HG03064 (cell line): ENCODE measurements around the gene MAST4.
"Not testable (repeated sequence)": the region's sequence is repeated elsewhere in the genome, so short reads cannot be mapped to it uniquely, and the experiment has no call there.

Experiments
- ATAC-seq: cut with Tn5 transposase; IDR thresholded peaks from one replicate; pipeline ENCODE4 v1.9.1; 2021; ENCODE audit warnings: low read depth; ENCODE audit not compliant: unreplicated experiment

The MAST4 gene

DNA sequence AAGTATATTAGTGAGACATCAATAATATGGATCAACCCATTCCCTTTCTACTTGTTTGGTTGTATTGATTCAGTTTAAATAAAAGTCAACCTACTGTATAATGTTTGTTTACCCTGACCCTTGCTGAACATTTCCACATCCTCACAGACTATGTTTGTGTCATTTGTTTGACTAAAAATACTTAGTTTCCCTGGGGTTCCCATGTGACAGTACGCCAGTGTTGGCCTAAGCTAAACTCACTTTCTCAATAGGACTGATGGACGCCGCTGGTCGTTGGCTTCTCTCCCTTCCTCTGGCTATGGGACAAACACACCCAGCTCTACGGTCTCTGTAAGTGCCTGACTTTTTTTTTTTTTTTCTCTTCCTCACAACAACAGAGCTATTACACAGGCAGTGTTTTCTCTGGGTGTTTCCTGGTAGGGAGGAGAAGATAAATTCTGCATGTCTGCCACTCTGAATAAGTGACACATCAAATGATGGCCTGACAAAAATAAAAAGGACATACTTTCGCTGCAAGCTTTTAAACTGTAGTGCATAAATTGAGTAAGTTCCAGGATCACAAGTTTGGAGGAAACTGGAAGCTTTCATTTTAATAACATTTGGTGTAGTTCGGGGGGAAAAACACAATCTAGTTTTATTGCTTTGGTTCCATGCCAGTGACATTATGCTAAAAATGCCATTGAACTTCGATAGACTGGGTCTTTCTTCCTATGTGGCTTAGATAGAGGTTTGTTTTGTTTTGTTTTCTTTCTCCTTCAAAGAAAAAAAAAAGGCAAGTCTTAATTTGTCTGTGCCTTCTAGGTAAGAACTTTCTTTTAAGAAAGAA lies 499.4 kb downstream of the MAST4 start:
- no peak for ATAC-seq

- ATAC-seq: no peak
Measured at GRCh38 chr5:67098656-67099055, 502.5 kb downstream of the MAST4 start.

DNA sequence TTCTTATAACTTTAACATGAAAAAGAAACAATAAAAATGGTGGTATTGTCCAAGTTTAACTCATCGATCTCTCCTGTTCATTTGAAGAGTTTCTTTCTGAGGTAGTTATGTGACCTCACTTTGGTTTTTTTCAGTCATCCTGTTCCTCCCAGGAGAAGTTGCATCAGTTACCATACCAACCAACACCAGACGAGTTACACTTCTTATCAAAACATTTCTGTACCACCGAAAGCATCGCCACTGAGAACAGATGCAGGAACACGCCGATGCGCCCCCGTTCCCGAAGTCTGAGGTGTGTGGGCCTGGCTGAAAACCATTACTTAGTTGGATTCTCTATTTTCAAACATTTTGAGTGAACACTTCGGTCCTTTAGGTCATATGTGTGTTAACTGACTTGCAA lies 504.1 kb downstream of the MAST4 start:
- ATAC-seq: no peak

DNA sequence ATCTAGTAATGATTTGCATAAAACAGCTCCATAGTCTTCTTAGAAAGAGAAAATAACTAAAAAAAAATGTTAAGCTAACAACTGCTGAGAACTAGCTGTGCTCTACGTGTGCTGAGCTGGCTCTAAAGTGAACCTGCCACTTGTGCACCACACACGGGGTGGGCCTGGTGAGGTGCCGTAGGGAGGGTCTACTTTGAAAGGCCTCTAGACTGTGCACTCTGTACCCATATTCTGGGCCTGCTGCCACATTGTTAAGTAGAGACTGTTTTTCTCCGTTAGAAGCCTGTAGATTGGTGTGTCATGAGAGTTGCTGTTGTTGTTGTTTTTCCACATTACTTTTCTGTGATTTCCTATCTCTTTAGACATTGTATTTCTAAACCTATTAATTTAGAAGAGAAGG lies 506.5 kb downstream of the MAST4 start:
- ATAC-seq: no peak

DNA sequence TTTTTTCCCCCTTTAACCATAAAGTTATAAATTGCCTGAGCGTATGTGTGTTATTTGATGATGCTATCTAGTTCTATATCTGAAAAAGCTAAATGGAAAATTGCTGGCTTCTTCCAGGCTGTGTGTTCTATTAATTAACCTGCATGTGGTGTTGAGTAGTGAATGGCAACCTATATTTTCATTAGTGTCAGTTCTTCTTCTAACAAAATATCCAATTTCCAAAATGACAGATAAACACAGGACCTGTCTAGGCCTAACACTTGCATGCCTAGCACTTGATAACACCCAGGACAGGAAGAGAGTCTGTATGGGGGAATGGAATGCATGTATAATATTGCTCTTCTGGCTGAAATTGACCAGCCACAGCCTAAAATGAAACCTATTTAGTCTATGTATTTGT lies 508.7 kb downstream of the MAST4 start:
- ATAC-seq: no peak

DNA sequence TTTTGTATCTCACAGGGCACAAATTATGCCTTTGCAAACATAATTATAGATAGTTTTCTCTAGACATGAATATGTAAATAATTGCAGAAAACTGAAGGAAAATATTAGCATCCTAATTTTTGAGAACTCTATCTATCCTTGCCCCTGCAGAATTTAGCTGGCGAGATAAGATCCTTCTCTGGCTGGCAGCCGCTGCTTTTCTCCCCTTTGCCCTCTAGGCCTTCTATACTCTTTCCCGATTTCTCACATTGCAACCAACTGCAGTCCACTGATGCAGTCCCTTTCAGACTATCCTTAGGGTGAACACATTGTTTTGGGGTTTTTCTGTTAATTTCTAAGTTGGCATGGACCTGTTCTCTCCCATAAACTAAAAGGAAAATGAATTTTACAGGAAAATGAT lies 509.1 kb downstream of the MAST4 start:
- ATAC-seq: no peak

GRCh38 chr5:67106626-67107342 lies 510.6 kb downstream of the MAST4 start:
- no peak for ATAC-seq

GRCh38 chr5:67111779-67112178 lies 515.6 kb downstream of the MAST4 start:
- ATAC-seq: no peak

DNA sequence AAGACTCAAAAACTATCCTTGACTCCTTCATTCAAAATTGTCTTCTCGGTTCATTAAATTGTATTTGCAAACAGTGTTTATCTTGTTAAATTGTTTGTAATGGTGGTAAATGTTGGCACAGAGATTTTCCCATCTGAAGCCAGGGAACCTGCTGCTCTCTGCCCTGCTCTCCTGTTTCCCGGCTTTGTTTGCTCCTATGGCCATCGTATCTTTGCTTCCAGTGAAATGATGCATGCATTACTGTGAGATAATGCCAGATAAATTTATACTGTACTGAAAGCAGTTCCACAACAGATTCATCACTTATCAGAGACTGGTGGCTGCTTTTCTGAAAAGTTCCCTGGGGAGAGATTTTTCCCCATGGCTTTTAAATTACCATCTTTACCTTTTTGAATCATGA lies 519.1 kb downstream of the MAST4 start:
- no peak for ATAC-seq

- ATAC-seq: no peak
Measured at GRCh38 chr5:67115817-67116216, 519.6 kb downstream of the MAST4 start.

DNA sequence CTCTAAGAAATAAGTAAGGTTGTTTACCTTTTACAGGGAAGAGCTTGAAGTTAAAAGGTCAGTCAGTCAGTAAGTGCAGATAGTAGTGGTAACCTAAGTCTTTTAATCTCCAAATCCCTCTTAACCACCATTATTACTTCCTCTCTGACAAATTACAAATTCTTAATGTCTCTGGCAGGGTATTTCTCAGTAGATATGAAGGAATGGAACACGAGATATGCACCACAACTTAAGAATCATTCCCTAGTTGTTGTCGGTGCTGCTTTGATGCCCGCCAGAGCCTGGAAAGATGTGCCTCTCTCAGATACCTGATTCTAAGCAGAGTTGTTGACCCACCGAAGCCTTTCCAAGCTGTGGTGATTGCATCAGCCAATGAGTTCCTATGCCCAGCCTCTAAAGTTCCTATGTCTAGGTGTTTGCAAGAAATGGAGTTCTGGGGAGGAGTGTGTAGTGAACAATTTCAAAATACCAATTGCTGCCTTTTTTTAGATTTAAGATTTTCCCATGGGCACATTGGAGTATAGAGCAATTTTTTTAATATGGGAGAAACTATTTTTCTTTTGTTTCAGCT lies 521.9 kb downstream of the MAST4 start:
- no peak for ATAC-seq

DNA sequence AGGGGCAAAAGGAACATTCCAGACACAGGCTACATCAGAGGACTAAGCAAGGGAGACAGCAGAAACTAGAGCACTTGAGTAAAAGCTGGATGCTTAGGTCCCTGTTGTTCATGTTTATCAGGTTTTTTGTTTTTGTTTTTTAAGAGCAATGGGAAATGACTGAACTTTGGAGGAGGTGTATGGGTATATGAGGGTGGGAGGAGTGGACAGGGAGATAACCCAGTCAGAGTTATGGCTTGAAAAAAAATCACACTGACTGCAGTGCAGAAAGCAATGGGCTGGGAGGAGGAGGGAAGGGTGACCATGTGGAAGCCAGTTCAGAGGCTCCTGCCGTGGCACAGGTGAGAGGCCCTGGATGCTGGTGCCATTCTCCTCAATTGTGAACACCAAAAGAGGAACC lies 522.8 kb downstream of the MAST4 start:
- ATAC-seq: no peak

DNA sequence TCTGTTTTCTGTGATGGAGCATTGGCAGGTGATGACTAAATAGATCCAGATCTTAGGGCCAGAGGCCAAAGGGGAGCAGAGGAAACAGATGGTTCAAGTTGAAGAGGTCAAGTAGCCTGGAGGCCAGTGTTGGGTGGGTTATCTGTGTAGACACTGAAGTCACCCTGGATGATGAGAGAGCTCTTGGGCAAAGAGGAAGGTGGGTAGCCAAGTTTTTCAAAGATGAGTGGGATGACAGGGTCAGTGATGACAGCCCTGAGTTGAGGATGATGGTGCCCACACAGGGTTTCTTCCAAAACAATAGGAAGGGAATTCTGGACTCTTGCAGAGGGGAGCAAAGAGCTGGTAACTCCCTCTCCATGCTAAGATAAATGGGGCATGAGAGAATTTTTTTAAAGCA lies 523.8 kb downstream of the MAST4 start:
- no peak for ATAC-seq

DNA sequence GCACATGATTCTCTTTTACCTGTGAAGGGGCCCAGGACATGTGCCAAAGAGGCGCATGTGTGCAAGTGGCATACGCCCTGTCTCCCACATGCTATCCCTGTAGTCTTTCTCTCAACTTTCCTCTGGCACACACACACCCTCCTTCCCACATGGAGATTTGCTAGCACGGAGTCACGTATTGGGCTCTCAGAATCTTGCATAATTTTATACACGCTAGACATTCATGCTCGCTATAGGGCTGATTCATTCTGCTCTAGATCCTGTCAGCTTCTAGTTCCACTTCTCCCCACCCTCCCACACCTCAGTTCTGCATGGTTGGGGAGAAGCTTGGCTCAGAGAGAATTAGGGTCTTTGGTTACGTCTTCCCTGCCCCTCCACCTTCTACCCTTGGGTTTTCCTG lies 527.6 kb downstream of the MAST4 start:
- no peak for ATAC-seq

GRCh38 chr5:67124556-67124955 lies 528.4 kb downstream of the MAST4 start:
- ATAC-seq: no peak

- ATAC-seq: not testable (repeated sequence)
Measured at GRCh38 chr5:67127347-67127895, 531.2 kb downstream of the MAST4 start.

- no peak for ATAC-seq
Measured at GRCh38 chr5:67129768-67130167, 533.6 kb downstream of the MAST4 start.

DNA sequence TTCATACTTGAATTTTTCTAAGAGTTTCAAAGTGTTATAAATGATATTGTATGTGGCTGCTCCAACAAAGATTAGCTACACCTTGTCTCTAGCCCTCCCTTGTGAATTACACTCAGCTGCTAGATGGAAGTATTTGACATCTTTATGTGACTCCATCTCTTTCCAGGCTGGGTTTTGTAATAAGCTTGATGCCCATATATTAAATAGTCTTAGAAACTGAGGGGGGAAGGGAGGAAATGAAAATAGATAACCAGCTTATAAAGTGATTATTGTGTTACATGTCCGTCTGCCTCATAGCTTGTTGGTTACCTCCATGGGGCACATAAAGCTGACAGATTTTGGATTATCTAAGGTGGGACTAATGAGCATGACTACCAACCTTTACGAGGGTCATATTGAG lies 537.0 kb downstream of the MAST4 start:
- no peak for ATAC-seq

DNA sequence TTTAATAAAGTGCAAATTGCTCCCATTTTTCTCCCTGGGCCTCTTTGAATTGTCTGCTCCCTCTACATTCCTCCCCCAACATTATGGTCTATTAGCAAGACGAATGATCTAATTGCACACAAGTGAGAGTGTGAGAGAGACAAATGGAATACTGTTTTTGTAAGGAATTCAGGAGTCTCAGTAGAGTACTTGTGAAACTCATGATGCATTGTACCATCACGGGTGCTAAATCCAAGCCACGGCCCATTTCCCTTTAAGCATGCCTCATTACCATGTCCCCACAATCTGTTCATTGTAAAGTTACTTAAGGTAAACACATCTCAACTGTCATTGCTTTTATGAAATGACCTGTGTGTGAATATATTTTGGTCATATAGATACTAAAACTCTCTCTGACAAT lies 537.6 kb downstream of the MAST4 start:
- ATAC-seq: no peak

DNA sequence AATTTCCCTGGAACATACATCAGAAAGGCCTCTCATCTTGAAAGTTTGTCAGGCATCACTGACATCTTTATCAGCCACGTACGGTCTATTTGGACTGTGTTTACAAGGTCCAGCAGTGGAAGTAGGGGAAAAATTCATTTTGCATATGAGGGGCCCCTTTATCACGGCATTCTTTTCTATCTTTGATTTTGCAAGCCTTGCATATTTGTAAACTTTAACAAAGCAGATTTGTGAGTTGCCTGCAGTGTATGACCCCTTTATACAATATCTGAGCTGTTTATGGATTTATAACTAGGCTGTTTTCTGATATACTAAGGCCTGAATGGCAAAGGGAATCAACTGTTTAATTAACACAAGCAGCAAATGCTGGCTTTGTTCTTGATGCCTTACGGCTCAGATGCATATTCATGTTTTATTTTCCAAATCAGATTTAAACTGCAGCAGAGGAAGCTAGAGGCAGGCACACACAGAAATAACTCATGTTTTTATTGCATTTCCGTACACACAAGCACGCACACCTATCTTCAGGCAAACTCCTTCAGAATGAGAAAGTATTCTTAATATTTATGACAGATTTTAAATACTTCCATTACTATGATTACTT lies 539.3 kb downstream of the MAST4 start:
- ATAC-seq: no peak

GRCh38 chr5:67139030-67139429 lies 542.8 kb downstream of the MAST4 start:
- ATAC-seq: no peak
